Lung (tissue), 12 donors: ENCODE data around the gene SMIM36. TPM values are rescaled to one million over a fixed set of nuclear protein-coding genes. Genes with fewer than 3 reads are reported as not detected.
"Not testable (repeated sequence)": the region's sequence is repeated elsewhere in the genome, so short reads cannot be mapped to it uniquely, and the experiment has no call there.

ENCODE experiments used
- ATAC-seq: fragments of 200-7000 bp; cut with Tn5 transposase; one replicate; pipeline ENCODE4 v1.9.1; 2020; ENCODE audit warnings: moderate number of reproducible peaks; ENCODE audit not compliant: insufficient read depth, low FRiP score
- DNase-seq, 3 donors: peaks; one replicate each; pipeline ENCODE4 v3.0.0-alpha.2; 2013 to 2017
- H3K27ac ChIP-seq, 2 donors: one replicate each; pipeline ENCODE4 v1.5.1; 2013; ENCODE audit warnings: mild to moderate bottlenecking in 2 of 2, moderate library complexity in 2 of 2, control low read depth in 1 of 2, inconsistent platforms in 1 of 2, low read depth in 1 of 2, low read length in 1 of 2
- H3K27me3 ChIP-seq, 3 donors: one replicate each; pipeline ENCODE4 v1.5.1; 2013; ENCODE audit warnings: low read length in 2 of 3; ENCODE audit not compliant: control insufficient read depth in 3 of 3, insufficient read depth in 3 of 3
- H3K36me3 ChIP-seq, 4 donors: one replicate each; pipeline ENCODE4 v1.5.1; 2013; ENCODE audit warnings: low read length in 4 of 4, mild to moderate bottlenecking in 1 of 4, moderate library complexity in 1 of 4; ENCODE audit not compliant: control insufficient read depth in 4 of 4, insufficient read depth in 4 of 4
- H3K4me1 ChIP-seq, 5 donors: one replicate each; pipeline ENCODE4 v1.5.1; 2013; ENCODE audit warnings: low read length in 5 of 5, mild to moderate bottlenecking in 2 of 5, moderate library complexity in 1 of 5; ENCODE audit not compliant: control insufficient read depth in 5 of 5, insufficient read depth in 5 of 5
- H3K4me3 ChIP-seq: one replicate; pipeline ENCODE4 v1.5.1; 2013; ENCODE audit warnings: mild to moderate bottlenecking, control low read depth, moderate library complexity
- H3K9ac ChIP-seq, 2 donors: one replicate each; pipeline ENCODE4 v1.5.1; 2013; ENCODE audit warnings: low read length in 2 of 2, control low read depth in 1 of 2; ENCODE audit not compliant: insufficient read depth in 1 of 2
- H3K9me3 ChIP-seq, 4 donors: one replicate each; pipeline ENCODE4 v1.5.1; 2013; ENCODE audit warnings: low read length in 3 of 4, mild to moderate bottlenecking in 1 of 4, moderate library complexity in 1 of 4; ENCODE audit not compliant: control insufficient read depth in 4 of 4, insufficient read depth in 3 of 4
- CTCF ChIP-seq: IDR thresholded peaks from 2 replicates; pipeline ENCODE4 v1.5.1; 2012; ENCODE audit warnings: mild to moderate bottlenecking; ENCODE audit errors: control extremely low read depth, extremely low read depth
- WGBS, 2 donors: extraction: QIAGEN DNeasy Blood & Tissue Kit; methylation state at CpG; one replicate each; pipeline ENCODE4 v1.1.7; 2013; 5-methylcytosine and 5-hydroxymethylcytosine counted together
- polyA plus RNA-seq, 2 donors: library from polyadenylated mRNA; stranded (reverse); fragments of 200-250 nt; gene quantifications; one replicate each; pipeline ENCODE4 v1.2.1, GENCODE V29; 2013
- total RNA-seq, 2 donors: library from RNA; depleted of rRNA in 1 of 2; stranded (reverse); fragments of >200 nt in 1 of 2; gene quantifications; one replicate each; pipeline ENCODE4 v1.2.1, GENCODE V29; 2014 to 2021
- donor health status: control.
- donor health status: control.
- donor health status: Bipolar disorder and iron deficiency.
- donor health status: healthy.
- donor health status: DM: yes; HTN: yes; CAD: no.

The SMIM36 gene
- total and polyA plus RNA-seq, 4 donors: not detected

GRCh38 chr17:55432358-55433028, 78.8 kb downstream of the SMIM36 start:
- H3K9ac ChIP-seq: no peak overlapping the region
- H3K4me3 ChIP-seq: no peak overlapping the region
- DNase-seq: no peak
- ATAC-seq: no peak
- H3K4me1 ChIP-seq: peaks cover 0 to 34% (median 8%) of the 10 kb centered on the region in 5 donors
- H3K27me3 ChIP-seq: no peaks in the 10 kb centered on the region
- H3K36me3 ChIP-seq: no peaks in the 10 kb centered on the region
- H3K27ac ChIP-seq: no peak overlapping the region
- 81 to 91% methylated on average over 4 of the region's 4 CpGs for WGBS, 2 donors
- TF ChIP-seq CTCF: no peak
- no peaks in the 10 kb centered on the region for H3K9me3 ChIP-seq

GRCh38 chr17:55431914-55432313, 79.3 kb downstream of the SMIM36 start:
- H3K4me1 ChIP-seq: peaks cover 0 to 29% (median 8%) of the 10 kb centered on the region in 5 donors
- H3K27me3 ChIP-seq, H3K36me3 ChIP-seq, ATAC-seq, H3K27ac ChIP-seq, DNase-seq, H3K4me3 ChIP-seq, H3K9ac ChIP-seq, H3K9me3 ChIP-seq: not testable (repeated sequence)
- WGBS, 2 donors: no CpG with 5 or more reads among the region's 1 CpG

- ATAC-seq (no peak), DNase-seq (no peak)
- 67 to 76% methylated on average over 4 of the region's 4 CpGs for WGBS, 2 donors
- Histone ChIP-seq H3K27me3 (no peaks in the 10 kb centered on the region), H3K27ac (peak overlapping the region in 1 of 2 donors; percentile 70), H3K4me3 (no peak overlapping the region), H3K36me3 (no peaks in the 10 kb centered on the region), H3K4me1 (peaks cover 0 to 25% (median 8%) of the 10 kb centered on the region in 5 donors), H3K9ac (no peak overlapping the region), H3K9me3 (no peaks in the 10 kb centered on the region)
- no peak for TF ChIP-seq CTCF
Measured at GRCh38 chr17:55430541-55431288, 80.5 kb downstream of the SMIM36 start.

GRCh38 chr17:55427587-55427882, 83.7 kb downstream of the SMIM36 start:
- DNase-seq (no peak), ATAC-seq (no peak)
- Histone ChIP-seq H3K9ac (no peak overlapping the region), H3K27me3 (no peaks in the 10 kb centered on the region), H3K9me3 (no peaks in the 10 kb centered on the region), H3K36me3 (no peaks in the 10 kb centered on the region), H3K4me1 (peaks cover 0 to 11% (median 2%) of the 10 kb centered on the region in 5 donors), H3K27ac (no peak overlapping the region), H3K4me3 (no peak overlapping the region)
- 94 to 98% methylated on average over 2 of the region's 2 CpGs for WGBS, 2 donors
- TF ChIP-seq CTCF: no peak
